ENCODE data around the gene LRRC10B.
"Not testable (repeated sequence)": the region's sequence is repeated elsewhere in the genome, so short reads cannot be mapped to it uniquely, and the experiment has no call there.

The LRRC10B gene

GRCh38 chr11:61507962-61508861 is at the start of gene LRRC10B:
Gene LRRC10B (plus strand): TSS chr11:61508749. CDS start chr11:61508999, 250 bp downstream.
- peak; percentile 45 for DNase-seq (ENCODE audit: low spot score)

GRCh38 chr11:61460474-61460881 is 48.1 kb upstream of the LRRC10B start:
- DNase-seq (ENCODE audit: low spot score) = peak; percentile 61

- DNase-seq (ENCODE audit: low spot score) = no peak
These were observed 47.6 kb upstream of the LRRC10B start for GRCh38 chr11:61460986-61461385.

GRCh38 chr11:61467602-61468001 is 40.9 kb upstream of the LRRC10B start:
- not testable (repeated sequence) for DNase-seq (ENCODE audit: low spot score)

GRCh38 chr11:61468002-61468401 is 40.5 kb upstream of the LRRC10B start:
- no peak for DNase-seq (ENCODE audit: low spot score)

GRCh38 chr11:61472282-61472681 is 36.3 kb upstream of the LRRC10B start:
- DNase-seq (ENCODE audit: low spot score) = peak; percentile 46

GRCh38 chr11:61472868-61473267 is 35.7 kb upstream of the LRRC10B start:
- DNase-seq (ENCODE audit: low spot score) = peak; percentile 43

- no peak for DNase-seq (ENCODE audit: low spot score)
These were observed 35.1 kb upstream of the LRRC10B start for GRCh38 chr11:61473370-61474012.

- no peak for DNase-seq (ENCODE audit: low spot score)
These were observed 34.4 kb upstream of the LRRC10B start for GRCh38 chr11:61474013-61474643.

- no peak for DNase-seq (ENCODE audit: low spot score)
These were observed 33.1 kb upstream of the LRRC10B start for GRCh38 chr11:61475433-61475832.

- DNase-seq (ENCODE audit: low spot score) = no peak
These were observed 32.2 kb upstream of the LRRC10B start for GRCh38 chr11:61476371-61476770.

- DNase-seq (ENCODE audit: low spot score) = peak; percentile 58
These were observed 31.4 kb upstream of the LRRC10B start for GRCh38 chr11:61477126-61477525.

GRCh38 chr11:61477727-61478148 is 30.8 kb upstream of the LRRC10B start:
- peak; percentile 77 for DNase-seq (ENCODE audit: low spot score)

- DNase-seq (ENCODE audit: low spot score) = not testable (repeated sequence)
These were observed 29.0 kb upstream of the LRRC10B start for GRCh38 chr11:61479360-61480058.

GRCh38 chr11:61480261-61480993 is 28.1 kb upstream of the LRRC10B start:
- no peak for DNase-seq (ENCODE audit: low spot score)

- DNase-seq (ENCODE audit: low spot score) = no peak
These were observed 27.6 kb upstream of the LRRC10B start for GRCh38 chr11:61480994-61481335.

GRCh38 chr11:61481806-61482205 is 26.7 kb upstream of the LRRC10B start:
- DNase-seq (ENCODE audit: low spot score) = no peak

GRCh38 chr11:61482513-61482912 is 26.0 kb upstream of the LRRC10B start:
- peak; percentile 78 for DNase-seq (ENCODE audit: low spot score)

- no peak for DNase-seq (ENCODE audit: low spot score)
These were observed 24.0 kb upstream of the LRRC10B start for GRCh38 chr11:61484541-61484940.

GRCh38 chr11:61485080-61485479 is 23.5 kb upstream of the LRRC10B start:
- no peak for DNase-seq (ENCODE audit: low spot score)

- DNase-seq (ENCODE audit: low spot score) = no peak
These were observed 22.4 kb upstream of the LRRC10B start for GRCh38 chr11:61486011-61486620.

All from AG20443 (cell line).